H1 (cell line): ENCODE results near the gene S100A12. TPM values are rescaled to one million over a fixed set of nuclear protein-coding genes. Genes with fewer than 3 reads are reported as not detected.

Experiments
- CTCF ChIA-PET: fragments of 300-600 bp; sonication (Branson Sonifier 250); formaldehyde crosslinking; loops from one replicate; lab custom pipeline; 2021; ENCODE audit not compliant: partially characterized antibody; lab: Charles Lee
- POLR2A ChIA-PET: fragments of 300-600 bp; sonication (Branson Sonifier 250); formaldehyde crosslinking; loops from one replicate; lab custom pipeline; 2021; ENCODE audit warnings: inconsistent platforms; ENCODE audit not compliant: partially characterized antibody; lab: Charles Lee
- DNase-seq, 2 experiments: peaks; one replicate each; pipeline versions ENCODE4 v3.0.0 to v3.0.0-alpha.2; 2010 to 2022; ENCODE audit warnings: low spot score in 2 of 2, low read depth in 1 of 2, mixed read lengths in 1 of 2
- FAIRE-seq: peaks from 2 replicates; lab custom pipeline; 2011; peaks lifted over from hg19 to GRCh38; lab: Jason Lieb, UNC
- H2AFZ ChIP-seq: 2 replicates; pipeline ENCODE4 v1.8.1; 2012; ENCODE audit warnings: low read length, inconsistent platforms
- H2AK5ac ChIP-seq: 2 replicates; pipeline ENCODE4 v1.6.1; 2013; ENCODE audit warnings: low read depth, low read length
- H2BK120ac ChIP-seq: replicated peaks from 2 replicates; pipeline ENCODE3; 2013; ENCODE audit warnings: low read depth, low read length, inconsistent platforms
- H2BK12ac ChIP-seq: 2 replicates; pipeline ENCODE4 v1.6.1; 2013; ENCODE audit warnings: low read depth, low read length
- H2BK15ac ChIP-seq: 2 replicates; pipeline ENCODE4 v1.6.1; 2013; ENCODE audit warnings: low read length
- H2BK20ac ChIP-seq: 2 replicates; pipeline ENCODE4 v1.6.1; 2013; ENCODE audit warnings: low read length
- H2BK5ac ChIP-seq: 2 replicates; pipeline ENCODE4 v1.6.1; 2013; ENCODE audit warnings: low read depth, low read length
- H3K14ac ChIP-seq: 2 replicates; pipeline ENCODE4 v1.6.1; 2013; ENCODE audit warnings: inconsistent platforms; ENCODE audit not compliant: insufficient read length
- H3K18ac ChIP-seq: 2 replicates; pipeline ENCODE4 v1.6.1; 2013; ENCODE audit warnings: low read length; ENCODE audit errors: extremely low read depth
- H3K23ac ChIP-seq: 2 replicates; pipeline ENCODE4 v1.6.1; 2013; ENCODE audit warnings: inconsistent platforms; ENCODE audit not compliant: insufficient read length
- H3K23me2 ChIP-seq: 2 replicates; pipeline ENCODE4 v1.6.1; 2013; ENCODE audit warnings: low read depth, low read length
- H3K27ac ChIP-seq: 2 replicates; pipeline ENCODE4 v1.6.1; 2011; ENCODE audit warnings: low read depth, low read length, inconsistent platforms
- H3K27me3 ChIP-seq, 4 experiments: replicated peaks in 1 of 4; 1 replicate in 1 of 4; 2 replicates in 3 of 4; pipeline versions ENCODE4 v1.6.1 to v1.8.1; 2011 to 2013; ENCODE audit warnings: low read length in 3 of 4, mild to moderate bottlenecking in 3 of 4, inconsistent platforms in 2 of 4, mixed read lengths in 2 of 4, moderate library complexity in 1 of 4; ENCODE audit not compliant: control insufficient read depth in 3 of 4, insufficient read depth in 3 of 4; ENCODE audit errors: extremely low read depth in 1 of 4
- H3K36me3 ChIP-seq, 4 experiments: 2 replicates each; pipeline versions ENCODE4 v1.6.1 to v1.8.1; 2011 to 2013; ENCODE audit warnings: mild to moderate bottlenecking in 4 of 4, low read length in 3 of 4, moderate library complexity in 2 of 4, control low read depth in 1 of 4, inconsistent platforms in 1 of 4; ENCODE audit not compliant: insufficient read depth in 4 of 4, control insufficient read depth in 2 of 4
- H3K4ac ChIP-seq: replicated peaks from 2 replicates; pipeline ENCODE3; 2013; ENCODE audit warnings: low read length, low read depth, mixed read lengths, inconsistent platforms; ENCODE audit not compliant: insufficient read length
- H3K4me1 ChIP-seq, 4 experiments: replicated peaks in 1 of 4; 1 replicate in 1 of 4; 2 replicates in 3 of 4; pipeline versions ENCODE4 v1.6.1 to v1.8.1; 2011 to 2013; ENCODE audit warnings: low read length in 3 of 4, inconsistent platforms in 2 of 4, mixed read lengths in 1 of 4; ENCODE audit not compliant: insufficient read depth in 4 of 4, control insufficient read depth in 3 of 4
- H3K4me2 ChIP-seq, 2 experiments: 2 replicates each; pipeline versions ENCODE4 v1.6.1 to v1.8.1; 2011 to 2013; ENCODE audit warnings: low read depth in 2 of 2, low read length in 2 of 2, control low read depth in 1 of 2, inconsistent platforms in 1 of 2, mild to moderate bottlenecking in 1 of 2; ENCODE audit not compliant: insufficient read depth in 1 of 2
- H3K4me3 ChIP-seq, 4 experiments: fragments of 200-600, 300-600 bp in 1 of 4; sonication (generic), shearing (Covaris generic), sonication (Bioruptor Twin) in 1 of 4; 2 replicates each; pipeline versions ENCODE4 v1.5.1 to v1.8.1; 2011 to 2016; ENCODE audit warnings: low read length in 4 of 4, low read depth in 3 of 4, control low read depth in 2 of 4, inconsistent platforms in 2 of 4, mild to moderate bottlenecking in 2 of 4, mixed read lengths in 1 of 4, moderate library complexity in 1 of 4; ENCODE audit not compliant: insufficient read depth in 2 of 4; ENCODE audit errors: extremely low read depth in 1 of 4
- H3K56ac ChIP-seq: replicated peaks from 2 replicates; pipeline ENCODE3; 2013; ENCODE audit warnings: low read depth, mild to moderate bottlenecking, mixed read lengths, low read length, inconsistent platforms; ENCODE audit not compliant: insufficient read length
- H3K79me1 ChIP-seq: 2 replicates; pipeline ENCODE4 v1.6.1; 2013; ENCODE audit warnings: low read depth, low read length, control low read depth
- H3K79me2 ChIP-seq, 2 experiments: 2 replicates each; pipeline versions ENCODE4 v1.6.1 to v1.8.1; 2012 to 2013; ENCODE audit warnings: low read length in 2 of 2, mild to moderate bottlenecking in 2 of 2, inconsistent platforms in 1 of 2; ENCODE audit not compliant: insufficient read depth in 2 of 2, control insufficient read depth in 1 of 2
- H3K9ac ChIP-seq, 4 experiments: replicated peaks in 1 of 4; 1 replicate in 1 of 4; 2 replicates in 3 of 4; pipeline versions ENCODE4 v1.6.1 to v1.8.1; 2011 to 2013; ENCODE audit warnings: low read depth in 3 of 4, low read length in 3 of 4, control low read depth in 2 of 4, mild to moderate bottlenecking in 2 of 4, moderate library complexity in 2 of 4, inconsistent platforms in 1 of 4; ENCODE audit errors: extremely low read depth in 1 of 4
- H3K9me3 ChIP-seq, 2 experiments: 2 replicates each; pipeline versions ENCODE4 v1.6.1 to v1.8.1; 2012 to 2013; ENCODE audit warnings: mild to moderate bottlenecking in 2 of 2, moderate library complexity in 2 of 2, control low read depth in 1 of 2, inconsistent platforms in 1 of 2, low read depth in 1 of 2, low read length in 1 of 2, mixed read lengths in 1 of 2; ENCODE audit not compliant: insufficient read depth in 2 of 2
- H4K20me1 ChIP-seq, 2 experiments: replicated peaks in 1 of 2; 2 replicates each; pipeline versions ENCODE3 to v1.8.1; 2011 to 2013; ENCODE audit warnings: inconsistent platforms in 2 of 2, low read length in 2 of 2, mild to moderate bottlenecking in 1 of 2; ENCODE audit not compliant: insufficient read depth in 2 of 2, control insufficient read depth in 1 of 2
- H4K5ac ChIP-seq: 2 replicates; pipeline ENCODE4 v1.6.1; 2013; ENCODE audit warnings: low read length, low read depth, mixed read lengths, inconsistent platforms; ENCODE audit not compliant: insufficient read length
- H4K8ac ChIP-seq: 2 replicates; pipeline ENCODE4 v1.8.0; 2013; ENCODE audit warnings: mild to moderate bottlenecking, moderate library complexity, low read length, inconsistent platforms; ENCODE audit not compliant: insufficient read depth; ENCODE audit errors: extremely low read depth
- H4K91ac ChIP-seq: replicated peaks from 2 replicates; pipeline ENCODE3; 2013; ENCODE audit warnings: low read length, mixed read lengths, inconsistent platforms; ENCODE audit not compliant: insufficient read length
- CBX5 ChIP-seq: fragments of 300-800, 300-1000 bp; sonication (generic); IDR thresholded peaks from 2 replicates; pipeline ENCODE4 v1.7.1; 2016; ENCODE audit warnings: antibody characterized with exemption, low read length, low read depth
- FOSL1 ChIP-seq: IDR thresholded peaks from 2 replicates; pipeline ENCODE4 v1.6.1; 2011; ENCODE audit warnings: mild to moderate bottlenecking, low read depth, low read length, moderate library complexity; ENCODE audit not compliant: insufficient read depth
- GABPA ChIP-seq: IDR thresholded peaks from 2 replicates; pipeline ENCODE4 v1.6.1; 2011; ENCODE audit warnings: mild to moderate bottlenecking, low read length, moderate library complexity, borderline replicate concordance; ENCODE audit not compliant: insufficient read depth
- HDAC6 ChIP-seq: IDR thresholded peaks from one replicate; pipeline ENCODE4 v1.7.1; 2012; ENCODE audit warnings: low read depth, mild to moderate bottlenecking, inconsistent platforms, low read length, moderate library complexity
- JUN ChIP-seq: IDR thresholded peaks from 2 replicates; pipeline ENCODE4 v1.6.1; 2011; ENCODE audit warnings: low read depth, mild to moderate bottlenecking, improper control_type of control experiment, low read length
- KDM5A ChIP-seq: fragments of 200-600 bp; IDR thresholded peaks from 2 replicates; pipeline ENCODE4 v1.7.1; 2012; ENCODE audit warnings: mild to moderate bottlenecking, low read length, inconsistent platforms, mixed read lengths
- NANOG ChIP-seq: IDR thresholded peaks from 2 replicates; pipeline ENCODE4 v1.6.1; 2011; ENCODE audit warnings: low read length, low read depth, mild to moderate bottlenecking, inconsistent platforms; ENCODE audit not compliant: insufficient read depth, poor library complexity, severe bottlenecking
- NRF1 ChIP-seq: IDR thresholded peaks from 2 replicates; pipeline ENCODE4 v1.6.1; 2011; ENCODE audit warnings: mild to moderate bottlenecking, low read depth, low read length, improper control_type of control experiment
- RBBP5 ChIP-seq: IDR thresholded peaks from 2 replicates; pipeline ENCODE4 v1.7.1; 2012; ENCODE audit warnings: low read depth, mild to moderate bottlenecking, inconsistent platforms, low read length, moderate library complexity, borderline replicate concordance
- SP1 ChIP-seq: IDR thresholded peaks from 2 replicates; pipeline ENCODE4 v1.6.1; 2011; ENCODE audit warnings: low read depth, low read length
- TEAD4 ChIP-seq: IDR thresholded peaks from 2 replicates; pipeline ENCODE4 v1.6.1; 2012; ENCODE audit warnings: low read depth, low read length, inconsistent platforms, mixed read lengths
- WGBS, 2 experiments: shearing (Covaris generic) in 1 of 2; methylation state at CpG; one replicate each; pipeline versions ENCODE4 v1.1.6 to v1.1.7; 2013 to 2015; ENCODE audit warnings: low lambda C conversion rate in 2 of 2, mixed read lengths in 2 of 2, inconsistent platforms in 1 of 2, low coverage in 1 of 2, missing lambda C conversion rate in 1 of 2; ENCODE audit not compliant: insufficient replicate concordance in 2 of 2, insufficient coverage in 1 of 2, insufficient read length in 1 of 2; ENCODE audit errors: extremely low coverage in 1 of 2, missing lambda C conversion rate in 1 of 2; 5-methylcytosine and 5-hydroxymethylcytosine counted together
- polyA plus RNA-seq, 7 experiments: library from polyadenylated mRNA; depleted of rRNA in 3 of 7; stranded (reverse) in 5 of 7; unstranded in 2 of 7; fragments of >200 nt in 5 of 7; fragments of 200-250 nt in 2 of 7; gene quantifications; 1 replicate in 5 of 7; 2 replicates in 1 of 7; 4 replicates in 1 of 7; pipeline versions ENCODE4 v1.2.1 to v1.2.3, GENCODE V29; 2011 to 2013; ENCODE audit warnings: missing spikeins in 2 of 7, mixed read lengths in 2 of 7
- total RNA-seq: library from RNA; stranded (reverse); fragmentation: NEBNext Ultra II Directional; extraction: Animal tissue kit (Norgen Biotek cat#: 25700); gene quantifications from 2 replicates; pipeline ENCODE4 v1.2.1, GENCODE V29; 2021
- TF ChIP-seq, protein P1 (sequence below): IDR thresholded peaks from 2 replicates; pipeline ENCODE4 v1.6.1; 2011; ENCODE audit warnings: low read depth, mild to moderate bottlenecking, low read length; ENCODE audit not compliant: insufficient read depth

The S100A12 gene
- total and polyA plus RNA-seq, 2 of the 8 experiments (the other 6 are each of a cell fraction or from before 2014, with no cell fraction given) = not detected

DNA sequence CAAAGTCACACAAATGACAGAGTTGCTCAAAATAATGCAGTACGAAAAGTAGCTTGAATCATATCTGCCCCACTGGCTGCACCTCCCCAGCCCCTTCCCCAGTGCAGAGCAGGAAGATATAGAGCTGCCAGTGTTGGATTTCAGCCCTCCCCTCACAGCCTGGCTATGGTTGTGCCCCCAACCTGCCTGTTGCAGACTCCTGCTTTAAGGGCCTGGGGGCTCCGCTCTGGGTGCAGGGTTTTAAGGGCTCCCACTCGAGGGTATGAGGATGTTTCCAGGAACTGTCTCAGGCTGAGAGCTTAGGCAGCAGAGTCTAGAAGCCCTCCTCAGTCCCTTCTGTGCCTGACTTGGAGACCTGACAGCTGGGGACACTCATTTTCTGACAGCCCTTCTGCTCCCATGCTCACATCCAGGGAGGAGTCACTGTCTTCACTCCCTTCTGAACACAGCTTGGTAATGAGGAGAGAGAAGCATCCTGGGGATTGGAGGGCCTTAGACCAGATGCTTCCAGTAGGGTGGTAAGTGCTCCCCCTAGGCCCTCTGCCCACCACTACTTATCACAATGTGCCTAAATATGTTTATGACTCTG lies 13.1 kb downstream of the S100A12 start:
- H2BK120ac ChIP-seq = no peak overlapping the region
- DNase-seq (no peak), FAIRE-seq (no peak)
- no peak overlapping the region for H3K18ac ChIP-seq
- no peak overlapping the region for H4K8ac ChIP-seq
- no peak for TF ChIP-seq RBBP5
- TF ChIP-seq, protein P1, sequence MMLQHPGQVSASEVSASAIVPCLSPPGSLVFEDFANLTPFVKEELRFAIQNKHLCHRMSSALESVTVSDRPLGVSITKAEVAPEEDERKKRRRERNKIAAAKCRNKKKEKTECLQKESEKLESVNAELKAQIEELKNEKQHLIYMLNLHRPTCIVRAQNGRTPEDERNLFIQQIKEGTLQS = no peak
- TF ChIP-seq NANOG = no peak
- TF ChIP-seq CBX5 = no peak
- TF ChIP-seq HDAC6 = no peak
- TF ChIP-seq GABPA = no peak
- no peak for TF ChIP-seq NRF1
- no peak for TF ChIP-seq FOSL1
- TF ChIP-seq TEAD4 = no peak
- no peak for TF ChIP-seq KDM5A
- no peak for TF ChIP-seq JUN
- no peak for TF ChIP-seq SP1
- H2BK5ac ChIP-seq = no peak overlapping the region
- no peaks in the 10 kb centered on the region for H3K79me2 ChIP-seq
- 78% methylated on average over 3 of the region's 3 CpGs; no CpG with 5 or more reads in 1 of the 2 experiments for WGBS, 2 experiments
- H3K9me3 ChIP-seq = no peaks in the 10 kb centered on the region
- no peak overlapping the region for H2BK20ac ChIP-seq
- no peak overlapping the region for H3K56ac ChIP-seq
- H4K20me1 ChIP-seq = no peaks in the 10 kb centered on the region
- ChIA-PET POLR2A (no interaction called here), CTCF (interaction anchor here (1.2 to 2.5 kb wide), 5 partner anchors 9 to 206 kb away, joined by 3 to 15 read pairs (median 9); no protein-coding TSS in a partner anchor)
- no peak overlapping the region for H2AK5ac ChIP-seq
- H3K9ac ChIP-seq = no peak overlapping the region
- H2BK12ac ChIP-seq = no peak overlapping the region
- H4K91ac ChIP-seq = no peak overlapping the region
- no peak overlapping the region for H2AFZ ChIP-seq
- no peak overlapping the region for H3K14ac ChIP-seq
- no peak overlapping the region for H3K27ac ChIP-seq
- no peaks in the 10 kb centered on the region; the same call in 1 of the 2 replicates for H3K23me2 ChIP-seq
- H3K4ac ChIP-seq = no peak overlapping the region
- H3K27me3 ChIP-seq = no peaks in the 10 kb centered on the region
- no peaks in the 10 kb centered on the region; a peak in 1 of 7 replicates for H3K4me1 ChIP-seq
- no peaks in the 10 kb centered on the region for H3K79me1 ChIP-seq
- no peak overlapping the region for H3K4me3 ChIP-seq
- H2BK15ac ChIP-seq = no peak overlapping the region
- no peak overlapping the region for H4K5ac ChIP-seq
- H3K4me2 ChIP-seq = no peak overlapping the region
- no peaks in the 10 kb centered on the region for H3K36me3 ChIP-seq
- no peak overlapping the region for H3K23ac ChIP-seq
